ENCODE results near the gene UBAC2.
"Not testable (repeated sequence)": the region's sequence is repeated elsewhere in the genome, so short reads cannot be mapped to it uniquely, and the experiment has no call there.

The UBAC2 gene

GRCh38 chr13:99211421-99212035 is 10.9 kb downstream of the UBAC2 start:
- no peak for DNase-seq (ENCODE audit: low read depth in 3 of 3, low spot score in 1 of 3)

- DNase-seq (ENCODE audit: low read depth in 3 of 3, low spot score in 1 of 3) = peak in 1 of 3 donors; percentile 26
Measured at GRCh38 chr13:99214232-99214631, 13.6 kb downstream of the UBAC2 start.

- no peak for DNase-seq (ENCODE audit: low read depth in 3 of 3, low spot score in 1 of 3)
Measured at GRCh38 chr13:99214731-99215130, 14.1 kb downstream of the UBAC2 start.

GRCh38 chr13:99215184-99215830 is 14.7 kb downstream of the UBAC2 start:
- no peak for DNase-seq (ENCODE audit: low read depth in 3 of 3, low spot score in 1 of 3)

- DNase-seq (ENCODE audit: low read depth in 3 of 3, low spot score in 1 of 3) = no peak
Measured at GRCh38 chr13:99217461-99218110, 16.9 kb downstream of the UBAC2 start.

- DNase-seq (ENCODE audit: low read depth in 3 of 3, low spot score in 1 of 3) = no peak
Measured at GRCh38 chr13:99218126-99218525, 17.5 kb downstream of the UBAC2 start.

- DNase-seq (ENCODE audit: low read depth in 3 of 3, low spot score in 1 of 3) = no peak
Measured at GRCh38 chr13:99218545-99218944, 17.9 kb downstream of the UBAC2 start.

- peak in 2 of 3 donors; percentile 36 to 52 for DNase-seq (ENCODE audit: low read depth in 3 of 3, low spot score in 1 of 3)
Measured at GRCh38 chr13:99218969-99219368, 18.3 kb downstream of the UBAC2 start.

- no peak for DNase-seq (ENCODE audit: low read depth in 3 of 3, low spot score in 1 of 3)
Measured at GRCh38 chr13:99220199-99220935, 19.7 kb downstream of the UBAC2 start.

- DNase-seq (ENCODE audit: low read depth in 3 of 3, low spot score in 1 of 3) = no peak
Measured at GRCh38 chr13:99221567-99222239, 21.0 kb downstream of the UBAC2 start.

- no peak for DNase-seq (ENCODE audit: low read depth in 3 of 3, low spot score in 1 of 3)
Measured at GRCh38 chr13:99223587-99223986, 22.9 kb downstream of the UBAC2 start.

- DNase-seq (ENCODE audit: low read depth in 3 of 3, low spot score in 1 of 3) = no peak
Measured at GRCh38 chr13:99224021-99224420, 23.4 kb downstream of the UBAC2 start.

- DNase-seq (ENCODE audit: low read depth in 3 of 3, low spot score in 1 of 3) = no peak
Measured at GRCh38 chr13:99225078-99225477, 24.4 kb downstream of the UBAC2 start.

GRCh38 chr13:99226513-99226912 is 25.9 kb downstream of the UBAC2 start:
- no peak for DNase-seq (ENCODE audit: low read depth in 3 of 3, low spot score in 1 of 3)

GRCh38 chr13:99227331-99227900 is 26.8 kb downstream of the UBAC2 start:
- no peak for DNase-seq (ENCODE audit: low read depth in 3 of 3, low spot score in 1 of 3)

GRCh38 chr13:99227909-99228688 is 27.4 kb downstream of the UBAC2 start:
- DNase-seq (ENCODE audit: low read depth in 3 of 3, low spot score in 1 of 3) = no peak

GRCh38 chr13:99228737-99229691 is 28.4 kb downstream of the UBAC2 start:
- no peak for DNase-seq (ENCODE audit: low read depth in 3 of 3, low spot score in 1 of 3)

- not testable (repeated sequence) for DNase-seq (ENCODE audit: low read depth in 3 of 3, low spot score in 1 of 3)
Measured at GRCh38 chr13:99230588-99230987, 29.9 kb downstream of the UBAC2 start.

GRCh38 chr13:99230991-99231390 is 30.3 kb downstream of the UBAC2 start:
- DNase-seq (ENCODE audit: low read depth in 3 of 3, low spot score in 1 of 3) = no peak

Data from stimulated activated CD4-positive, alpha-beta T cell treated with anti-CD3 and anti-CD28 coated beads, TNF-alpha, amount 100 ng/mL, for 1 hour (primary cell).